Activated B cell treated with CpG ODN at 0.5 μM for 24 hours (primary cell): ENCODE measurements around the gene WASF2. TPM values are rescaled to one million over a fixed set of nuclear protein-coding genes. Genes with fewer than 3 reads are reported as not detected.
A peak's percentile ranks its signal among the peaks of the same experiment; 100 is the strongest.

Experiments used
- ATAC-seq: fragments of 200-7000 bp; cut with Tn5 transposase; one replicate; pipeline ENCODE4 v1.10.0; 2021; ENCODE audit warnings: low read depth, mild to moderate bottlenecking, moderate library complexity
- CTCF ChIA-PET: fragments of 350-600 bp; sonication (Branson Sonifier 250); formaldehyde crosslinking; loops from one replicate; lab custom pipeline; 2021; ENCODE audit warnings: antibody characterized with exemption; lab: Charles Lee
- POLR2A ChIA-PET: fragments of 350-600 bp; sonication (Branson Sonifier 250); formaldehyde crosslinking; loops from one replicate; lab custom pipeline; 2021; ENCODE audit warnings: antibody characterized with exemption; lab: Charles Lee
- DNase-seq: peaks from one replicate; pipeline ENCODE4 v3.0.0; 2022
- H3K27ac Mint-ChIP-seq: one replicate; pipeline ENCODE4 v1.8.0; 2020; ENCODE audit warnings: mixed read lengths
- H3K27me3 Mint-ChIP-seq: one replicate; pipeline ENCODE4 v1.8.0; 2021; ENCODE audit warnings: mixed read lengths
- H3K36me3 Mint-ChIP-seq: one replicate; pipeline ENCODE4 v1.8.0; 2021; ENCODE audit warnings: low read depth, mixed read lengths
- H3K4me1 Mint-ChIP-seq: one replicate; pipeline ENCODE4 v1.8.0; 2021; ENCODE audit warnings: mixed read lengths
- H3K4me3 Mint-ChIP-seq: one replicate; pipeline ENCODE4 v1.8.0; 2020; ENCODE audit warnings: mild to moderate bottlenecking, mixed read lengths
- H3K9me3 Mint-ChIP-seq: one replicate; pipeline ENCODE4 v1.8.0; 2020; ENCODE audit warnings: mixed read lengths
- intact Hi-C: fragments of 100-400 bp; cut with micrococcal nuclease; formaldehyde crosslinking; loops from one replicate; pipeline ENCODE4 v1.15.1; 2024
- total RNA-seq: library from RNA; stranded (reverse); gene quantifications from 2 replicates; pipeline ENCODE4 v1.2.3, GENCODE V29; 2022
- TF ChIP-seq, protein P1 (sequence below): fragments of 200-600 bp; IDR thresholded peaks from one replicate; pipeline ENCODE4 v1.8.0; 2022; ENCODE audit warnings: antibody characterized with exemption, mild to moderate bottlenecking

The WASF2 gene
- total RNA-seq, 1 donor from 2014 or later, result 137 TPM

DNA sequence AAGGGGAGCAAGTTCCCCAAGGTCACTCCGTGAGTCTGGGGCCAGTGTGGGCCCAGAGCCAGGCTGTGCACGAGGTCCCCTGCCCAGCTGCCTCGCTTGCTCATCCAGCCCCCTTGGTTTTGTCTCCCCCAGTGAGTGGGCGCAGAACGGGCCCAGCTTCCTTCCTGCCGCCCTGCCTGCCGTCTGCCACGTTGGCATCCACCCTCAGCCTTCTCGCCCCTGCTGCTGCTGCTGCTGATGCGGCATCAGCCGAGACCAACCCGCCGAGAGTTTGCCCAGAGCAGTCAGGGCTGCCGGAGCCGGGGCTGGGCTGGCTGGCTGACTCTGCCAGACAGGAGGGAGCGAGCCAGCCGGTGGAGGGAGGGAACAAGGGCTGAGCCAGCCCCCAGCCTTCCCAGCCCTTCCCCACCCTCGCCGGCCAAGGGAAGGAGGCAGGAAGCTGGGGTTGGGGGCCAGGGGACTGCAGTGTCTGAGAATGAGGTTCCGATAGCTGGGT is 31.4 kb upstream of the WASF2 start:
- ATAC-seq (no peak), DNase-seq (peak; percentile 23)
- ChIA-PET CTCF (interaction anchor here (0.9 kb wide), 1 partner anchor 105 kb away, joined by 3 read pairs; no protein-coding TSS in a partner anchor), POLR2A (no interaction called here)
- intact Hi-C loops, result loop anchor here (5.0 kb wide), 1 partner anchor 36 kb away; no protein-coding TSS in a partner anchor
- Mint-ChIP-seq H3K36me3 (no peaks in the 10 kb centered on the region), H3K4me1 (peaks cover 52% of the 10 kb centered on the region), H3K27me3 (no peaks in the 10 kb centered on the region), H3K27ac (no peak overlapping the region), H3K4me3 (peak overlapping the region; percentile 16), H3K9me3 (no peaks in the 10 kb centered on the region)
- TF ChIP-seq, protein P1, sequence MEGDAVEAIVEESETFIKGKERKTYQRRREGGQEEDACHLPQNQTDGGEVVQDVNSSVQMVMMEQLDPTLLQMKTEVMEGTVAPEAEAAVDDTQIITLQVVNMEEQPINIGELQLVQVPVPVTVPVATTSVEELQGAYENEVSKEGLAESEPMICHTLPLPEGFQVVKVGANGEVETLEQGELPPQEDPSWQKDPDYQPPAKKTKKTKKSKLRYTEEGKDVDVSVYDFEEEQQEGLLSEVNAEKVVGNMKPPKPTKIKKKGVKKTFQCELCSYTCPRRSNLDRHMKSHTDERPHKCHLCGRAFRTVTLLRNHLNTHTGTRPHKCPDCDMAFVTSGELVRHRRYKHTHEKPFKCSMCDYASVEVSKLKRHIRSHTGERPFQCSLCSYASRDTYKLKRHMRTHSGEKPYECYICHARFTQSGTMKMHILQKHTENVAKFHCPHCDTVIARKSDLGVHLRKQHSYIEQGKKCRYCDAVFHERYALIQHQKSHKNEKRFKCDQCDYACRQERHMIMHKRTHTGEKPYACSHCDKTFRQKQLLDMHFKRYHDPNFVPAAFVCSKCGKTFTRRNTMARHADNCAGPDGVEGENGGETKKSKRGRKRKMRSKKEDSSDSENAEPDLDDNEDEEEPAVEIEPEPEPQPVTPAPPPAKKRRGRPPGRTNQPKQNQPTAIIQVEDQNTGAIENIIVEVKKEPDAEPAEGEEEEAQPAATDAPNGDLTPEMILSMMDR, result no peak

DNA sequence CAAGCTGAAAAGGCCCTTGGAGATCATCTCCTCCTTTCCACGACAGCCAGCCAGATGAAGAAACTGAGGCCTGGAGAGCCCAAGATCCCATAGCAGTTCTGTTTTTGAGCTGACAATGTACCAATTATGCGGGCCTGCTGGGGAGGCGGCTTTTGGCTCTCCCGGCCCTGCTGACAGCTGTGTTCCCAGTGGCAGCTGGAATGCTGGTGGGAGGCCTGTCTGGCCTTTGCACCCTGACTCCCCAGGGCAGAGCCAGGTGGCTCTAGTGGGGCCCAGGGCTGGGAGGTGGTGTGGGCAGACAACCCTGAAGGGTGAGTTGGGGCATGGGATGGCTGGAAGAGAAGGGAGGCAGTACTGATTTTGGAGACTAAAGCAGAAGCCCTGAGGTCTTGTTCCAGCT is 30.7 kb upstream of the WASF2 start:
- CTCF ChIA-PET, result no interaction called here
- Mint-ChIP-seq H3K4me1 (peaks cover 44% of the 10 kb centered on the region), H3K36me3 (no peaks in the 10 kb centered on the region), H3K27ac (no peak overlapping the region), H3K27me3 (no peaks in the 10 kb centered on the region), H3K9me3 (no peaks in the 10 kb centered on the region), H3K4me3 (no peak overlapping the region)
- ATAC-seq (no peak), DNase-seq (no peak)
- POLR2A ChIA-PET, result no interaction called here
- TF ChIP-seq, protein P1, result no peak
- intact Hi-C loops, result loop anchor here (5.0 kb wide), 1 partner anchor 37 kb away; no protein-coding TSS in a partner anchor

DNA sequence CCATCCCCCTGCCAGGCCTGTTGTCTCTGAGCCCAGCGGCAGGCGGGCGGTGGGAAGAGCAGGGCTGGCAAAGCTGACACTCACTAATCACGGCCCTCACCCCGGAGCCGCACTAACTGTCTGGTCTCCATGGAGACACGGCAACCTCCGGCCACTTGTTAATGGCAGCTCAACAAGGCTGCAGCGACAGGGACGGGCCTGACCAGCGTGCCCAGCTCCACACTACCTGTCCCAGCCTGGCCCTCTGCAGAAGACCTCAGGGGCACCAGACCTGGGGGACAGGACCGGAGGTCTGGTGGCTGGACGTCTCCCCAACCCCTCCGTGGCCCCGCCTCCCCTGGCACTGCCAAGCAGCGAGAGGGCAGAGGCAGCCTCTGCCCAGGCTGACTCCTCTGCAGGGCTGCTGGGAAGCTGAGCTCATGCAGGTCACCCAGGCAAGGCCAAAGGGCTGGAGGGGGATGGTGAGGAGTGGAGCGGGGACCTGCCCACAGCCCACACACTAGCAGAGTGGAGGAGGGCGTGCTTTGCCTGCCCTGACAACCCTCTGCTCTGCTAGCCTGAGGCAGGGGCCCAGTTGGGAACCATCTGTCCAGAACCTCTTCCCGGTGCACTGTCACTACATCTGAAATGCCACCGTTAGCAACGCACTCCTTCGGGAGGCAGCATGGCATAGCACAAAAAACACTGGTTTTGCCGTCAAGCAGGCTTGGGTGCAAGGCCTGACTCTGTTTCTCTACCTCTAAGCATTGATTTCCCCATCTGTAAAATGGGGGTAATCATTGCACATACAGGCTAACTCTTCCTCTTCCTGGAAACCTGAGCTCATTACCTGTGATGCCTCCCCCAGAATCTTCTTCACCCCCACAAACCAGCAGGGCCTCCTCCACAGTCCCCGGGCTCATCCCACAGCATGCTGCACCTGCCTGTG is 29.6 kb upstream of the WASF2 start:
- no peak overlapping the region for H3K27ac Mint-ChIP-seq
- intact Hi-C loops, result loop anchor here (5.0 kb wide), 1 partner anchor 38 kb away; no protein-coding TSS in a partner anchor

GRCh38 chr1:27518808-27519207 is 28.8 kb upstream of the WASF2 start:
- DNase-seq, result no peak
- ChIA-PET CTCF (no interaction called here), POLR2A (no interaction called here)
- H3K27ac Mint-ChIP-seq, result no peak overlapping the region
- H3K4me3 Mint-ChIP-seq, result no peak overlapping the region
- intact Hi-C loops, result no loop called here
- H3K36me3 Mint-ChIP-seq, result no peaks in the 10 kb centered on the region
- H3K9me3 Mint-ChIP-seq, result no peaks in the 10 kb centered on the region
- H3K4me1 Mint-ChIP-seq, result peaks cover 29% of the 10 kb centered on the region
- ATAC-seq, result no peak
- no peaks in the 10 kb centered on the region for H3K27me3 Mint-ChIP-seq
- TF ChIP-seq, protein P1, result no peak

More for the DNA sequence above, 29.6 kb upstream of the WASF2 start:
- ATAC-seq, result no peak
- H3K4me3 Mint-ChIP-seq, result no peak overlapping the region
- CTCF ChIA-PET, result no interaction called here
- H3K4me1 Mint-ChIP-seq, result peaks cover 35% of the 10 kb centered on the region
- no peaks in the 10 kb centered on the region for H3K36me3 Mint-ChIP-seq
- no peak for DNase-seq
- TF ChIP-seq, protein P1, result no peak
- H3K9me3 Mint-ChIP-seq, result no peaks in the 10 kb centered on the region
- H3K27me3 Mint-ChIP-seq, result no peaks in the 10 kb centered on the region
- POLR2A ChIA-PET, result interaction anchor here (0.5 to 0.6 kb wide), 2 partner anchors 11 to 18 kb away, joined by 3 to 4 read pairs; no protein-coding TSS in a partner anchor
